Measurements from ENCODE around the gene MIPOL1.

MIPOL1 gene

GRCh38 chr14:37587131-37587803, 389.5 kb downstream of the MIPOL1 start:
- no peak for DNase-seq (ENCODE audit: low spot score)

GRCh38 chr14:37587881-37588666, 390.3 kb downstream of the MIPOL1 start:
- no peak for DNase-seq (ENCODE audit: low spot score)

- DNase-seq (ENCODE audit: low spot score), result no peak
Observed at GRCh38 chr14:37588667-37588955, 390.9 kb downstream of the MIPOL1 start.

- no peak for DNase-seq (ENCODE audit: low spot score)
Observed at GRCh38 chr14:37588956-37589714, 391.4 kb downstream of the MIPOL1 start.

DNA sequence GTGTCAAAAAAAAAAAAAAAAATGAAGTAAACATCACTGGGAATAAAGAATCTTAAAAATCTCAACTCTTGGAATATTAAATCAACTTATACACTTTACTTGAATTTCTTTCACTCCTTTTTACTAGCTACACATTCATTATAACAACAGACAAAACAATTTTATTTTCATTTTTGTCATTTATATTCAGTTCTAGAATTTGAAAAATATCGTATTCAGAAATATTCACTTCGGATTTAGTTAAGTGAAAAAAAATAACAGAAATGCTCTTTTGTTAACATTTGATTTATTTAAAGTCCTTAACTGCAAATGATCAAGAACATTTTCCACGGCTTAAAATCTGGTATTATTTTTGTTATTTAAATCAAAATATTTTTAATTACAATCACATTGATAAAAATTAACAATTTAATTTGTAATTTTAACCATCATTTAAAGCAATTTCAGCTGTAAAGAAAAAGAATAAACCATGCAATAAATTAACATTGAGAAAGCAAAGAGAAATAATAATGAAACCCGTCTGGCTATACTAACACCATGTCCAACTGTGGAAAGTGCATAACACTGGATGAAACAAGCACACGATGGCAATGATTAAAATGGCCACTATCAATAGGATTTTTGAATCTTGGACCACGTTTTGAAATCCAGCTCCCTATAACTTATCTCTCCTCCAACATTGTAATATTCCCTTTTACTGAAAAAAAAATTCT, 392.1 kb downstream of the MIPOL1 start:
- DNase-seq (ENCODE audit: low spot score), result no peak

GRCh38 chr14:37590428-37591139, 392.8 kb downstream of the MIPOL1 start:
- no peak for DNase-seq (ENCODE audit: low spot score)

GRCh38 chr14:37591311-37591940, 393.7 kb downstream of the MIPOL1 start:
- DNase-seq (ENCODE audit: low spot score), result no peak

DNA sequence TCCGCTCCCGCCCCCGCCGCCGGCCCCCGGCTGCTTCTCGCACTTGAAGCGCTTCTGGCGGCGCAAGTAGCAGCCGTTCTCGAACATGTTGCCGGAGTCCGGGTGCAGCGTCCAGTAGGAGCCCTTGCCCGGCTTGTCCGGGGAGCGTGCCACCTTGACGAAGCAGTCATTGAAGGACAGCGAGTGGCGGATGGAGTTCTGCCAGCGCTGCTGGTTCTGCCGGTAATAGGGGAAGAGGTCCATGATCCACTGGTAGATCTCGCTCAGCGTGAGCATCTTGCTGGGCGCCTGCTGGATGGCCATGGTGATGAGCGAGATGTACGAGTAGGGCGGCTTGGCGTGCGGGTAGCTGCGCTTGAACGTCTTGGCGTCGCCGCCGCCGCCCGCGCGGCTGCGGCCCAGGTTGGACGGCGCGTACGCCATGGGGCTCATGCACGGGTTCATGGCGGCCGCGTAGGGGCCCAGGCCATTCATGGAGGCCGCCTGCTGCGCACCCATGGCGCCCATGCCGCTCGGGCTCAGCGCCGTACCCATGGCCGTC, 394.3 kb downstream of the MIPOL1 start:
- DNase-seq (ENCODE audit: low spot score), result no peak

GRCh38 chr14:37592482-37593408, 395.0 kb downstream of the MIPOL1 start:
- DNase-seq (ENCODE audit: low spot score), result no peak

DNA sequence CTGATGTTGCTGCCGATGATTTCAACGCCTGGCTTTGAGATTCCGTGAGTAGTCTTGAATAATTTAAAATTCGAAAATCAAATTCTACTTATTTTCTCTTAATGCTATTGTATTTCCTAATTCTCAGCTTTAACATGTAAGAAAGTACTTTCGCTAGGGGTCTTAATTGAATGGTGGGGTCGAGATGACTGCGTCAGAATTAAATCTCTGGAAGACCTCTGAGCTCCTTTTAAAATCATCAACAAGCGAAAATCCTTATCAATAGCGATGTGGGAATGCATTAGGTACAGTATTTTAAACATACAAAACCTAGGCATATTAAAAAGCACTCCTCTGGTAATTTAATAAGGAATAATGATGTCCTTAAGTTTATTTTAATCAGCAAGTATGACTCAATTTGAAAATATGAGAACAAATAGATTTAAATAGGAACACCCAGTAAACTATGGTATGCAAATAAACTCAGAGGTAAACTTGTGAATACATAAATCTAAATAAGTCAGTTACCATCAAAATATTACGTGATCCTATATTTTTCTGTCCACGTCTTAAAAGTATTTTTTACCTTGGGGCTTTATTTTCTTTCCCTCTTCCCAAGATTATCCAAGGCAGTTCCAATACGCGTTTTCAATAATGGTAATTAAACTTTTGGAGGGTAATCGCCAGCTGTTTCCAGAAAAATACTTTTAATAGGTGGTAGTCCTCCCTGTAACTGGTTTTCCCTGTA, 395.9 kb downstream of the MIPOL1 start:
- DNase-seq (ENCODE audit: low spot score), result no peak

- DNase-seq (ENCODE audit: low spot score), result peak; percentile 37
Observed at GRCh38 chr14:37594238-37594970, 396.7 kb downstream of the MIPOL1 start.

DNA sequence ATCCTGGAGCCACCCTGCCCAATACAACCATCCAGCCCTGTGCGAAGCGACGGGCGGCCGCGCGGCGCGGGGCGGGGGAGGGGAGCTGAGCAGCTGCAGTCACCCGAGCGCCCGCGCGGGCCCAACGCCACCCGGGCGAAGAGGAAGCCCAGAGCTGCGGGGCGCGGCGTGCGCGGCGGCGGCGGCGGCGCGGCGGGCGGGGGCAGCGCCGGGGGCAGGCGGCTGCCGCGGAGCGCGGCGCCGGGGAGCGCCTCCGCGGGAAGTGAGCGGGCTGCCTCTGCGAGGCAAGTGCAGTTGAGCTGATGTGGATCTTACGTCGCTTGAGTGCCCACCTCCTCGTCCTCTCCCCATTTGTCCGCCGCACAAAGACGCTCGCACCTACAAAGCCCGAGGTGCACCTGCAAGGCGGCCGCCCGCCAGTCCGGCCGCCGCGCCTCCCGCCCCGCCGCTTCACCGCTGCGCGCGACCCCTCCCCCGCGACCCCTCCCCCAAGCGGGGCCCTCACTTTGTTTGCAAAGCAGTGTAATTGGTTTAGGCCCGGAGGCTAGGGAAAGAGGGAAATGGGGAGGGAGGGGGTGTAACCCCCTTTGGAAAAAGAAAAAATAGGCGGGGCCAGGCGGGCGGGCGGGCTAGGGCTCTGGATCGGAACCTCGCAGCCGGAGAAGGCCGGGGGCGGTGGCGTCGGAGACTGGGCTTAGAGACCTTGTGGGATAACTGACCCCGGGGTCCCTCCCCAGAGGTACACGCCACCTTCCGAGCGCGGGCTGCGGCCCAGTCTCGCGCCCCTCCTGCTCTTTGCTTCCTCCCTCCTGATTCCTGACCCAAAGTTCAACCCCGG, 397.5 kb downstream of the MIPOL1 start, which contains the start of the genes FOXA1 and TTC6:
TSS of gene FOXA1 (minus strand) at position 279 of the 838 bp plus-strand sequence. CDS start at position 2, 277 bp downstream.
TSS of gene TTC6 (plus strand) at position 659 of the 838 bp plus-strand sequence. CDS start 26,436 bp downstream, outside the sequence.
- no peak for DNase-seq (ENCODE audit: low spot score)

- peak; percentile 18 for DNase-seq (ENCODE audit: low spot score)
Observed at GRCh38 chr14:37595809-37596621, 398.3 kb downstream of the MIPOL1 start.

- no peak for DNase-seq (ENCODE audit: low spot score)
Observed at GRCh38 chr14:37596790-37597472, 399.2 kb downstream of the MIPOL1 start.

DNA sequence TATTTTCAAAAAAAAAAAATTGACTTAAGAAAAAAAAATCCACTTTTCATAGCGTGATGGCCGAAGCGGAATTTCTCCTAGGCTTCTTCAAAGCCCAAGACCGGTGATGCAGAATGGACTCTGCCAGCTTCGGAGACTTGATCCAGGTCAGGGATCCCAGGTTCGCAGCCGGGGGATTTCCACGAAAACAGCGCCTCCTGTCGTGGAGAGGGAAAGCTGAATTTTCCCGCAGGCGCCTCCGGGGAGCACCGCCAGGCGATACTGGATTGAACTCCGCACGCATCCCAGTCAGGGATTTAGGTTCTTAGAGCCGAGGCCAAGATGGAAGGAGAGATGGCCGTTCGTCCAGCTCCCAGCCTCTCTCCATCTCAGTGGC, 399.8 kb downstream of the MIPOL1 start:
- DNase-seq (ENCODE audit: low spot score), result no peak

Data from germinal center (tissue), 1 donor.